Inflammatory macrophage treated with lipopolysaccharide for 4 hours (primary cell): ENCODE results near the gene CNTN6.

Experiments used
- DNase-seq: peaks from one replicate; pipeline ENCODE4 v3.0.0-alpha.2; 2020

CNTN6 gene

GRCh38 chr3:1179146-1179545 lies 86.3 kb downstream of the CNTN6 start:
- DNase-seq: no peak

DNA sequence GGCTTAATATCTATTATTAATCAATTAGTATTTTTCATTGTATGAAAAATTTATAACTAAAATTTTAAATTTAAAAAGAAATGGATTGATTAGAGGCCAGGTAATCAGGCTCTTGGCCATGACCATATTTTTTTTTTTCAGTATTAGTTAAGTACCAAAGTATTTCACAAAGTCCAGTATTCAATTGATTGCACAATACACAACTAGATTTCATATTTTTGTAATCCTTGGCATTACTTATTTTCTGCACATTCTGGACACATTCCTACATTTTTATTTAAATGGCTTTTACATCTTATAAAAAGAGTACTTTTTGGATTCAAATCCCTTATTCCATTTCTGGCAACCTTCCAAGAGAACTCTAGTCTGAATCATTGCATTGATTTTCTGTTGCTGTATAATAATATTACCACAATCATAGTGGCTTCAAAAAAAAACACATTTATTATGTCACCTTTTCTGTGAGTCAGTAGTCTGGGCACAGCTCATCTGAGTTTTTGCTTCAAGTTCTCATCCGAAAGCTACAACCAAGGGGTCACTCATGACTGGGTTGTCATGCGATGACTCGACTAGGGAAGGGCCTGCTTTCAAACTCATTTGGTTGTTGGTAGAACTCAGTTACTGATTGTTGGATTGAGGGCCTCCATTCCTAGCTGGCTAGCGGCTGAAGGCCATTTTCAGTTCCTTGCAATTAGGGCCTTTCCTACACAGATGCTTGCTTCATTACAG lies 90.7 kb downstream of the CNTN6 start:
- DNase-seq: no peak

DNA sequence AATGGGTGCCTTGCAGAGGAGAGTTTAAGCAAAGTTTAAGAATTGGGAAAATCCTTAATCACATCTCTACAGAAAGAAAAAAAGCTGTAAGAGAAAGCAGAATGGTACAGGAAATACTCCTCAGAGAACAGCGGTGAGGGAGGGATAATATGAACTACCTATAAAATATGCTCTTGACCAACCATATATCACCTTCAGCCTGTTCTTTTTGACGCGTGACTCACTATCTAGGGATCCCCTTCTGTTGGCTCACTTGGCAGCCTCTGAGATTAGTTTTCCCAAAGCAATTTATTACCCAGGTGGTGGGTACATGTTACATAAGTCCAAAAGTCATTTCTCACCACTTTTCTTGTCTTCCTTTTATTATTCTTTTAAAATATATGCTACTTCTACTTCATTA lies 97.7 kb downstream of the CNTN6 start:
- no peak for DNase-seq

- no peak for DNase-seq
Observed at GRCh38 chr3:1191026-1191425, 98.2 kb downstream of the CNTN6 start.

GRCh38 chr3:1195947-1196346 lies 103.1 kb downstream of the CNTN6 start:
- no peak for DNase-seq

DNA sequence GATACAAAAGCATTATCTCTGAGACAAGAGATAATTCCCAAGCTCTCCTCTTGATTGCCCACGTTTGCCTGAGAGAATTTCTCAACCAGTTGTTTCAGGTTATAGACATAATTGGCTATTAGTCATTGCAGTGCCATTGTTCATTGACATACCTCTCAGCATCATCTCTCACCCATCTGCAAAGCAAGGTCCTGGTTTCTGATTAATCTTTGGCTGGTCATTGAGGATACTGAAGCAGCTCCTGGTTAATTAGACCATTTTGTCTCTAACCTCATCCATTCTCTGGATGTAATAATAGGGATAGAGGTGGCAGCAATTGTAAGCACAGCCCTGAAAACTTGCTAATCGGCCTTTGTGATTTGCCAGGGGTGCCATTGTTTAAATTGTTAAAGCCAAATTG lies 104.2 kb downstream of the CNTN6 start:
- DNase-seq: no peak

GRCh38 chr3:1200371-1200770 lies 107.5 kb downstream of the CNTN6 start:
- DNase-seq: no peak

DNA sequence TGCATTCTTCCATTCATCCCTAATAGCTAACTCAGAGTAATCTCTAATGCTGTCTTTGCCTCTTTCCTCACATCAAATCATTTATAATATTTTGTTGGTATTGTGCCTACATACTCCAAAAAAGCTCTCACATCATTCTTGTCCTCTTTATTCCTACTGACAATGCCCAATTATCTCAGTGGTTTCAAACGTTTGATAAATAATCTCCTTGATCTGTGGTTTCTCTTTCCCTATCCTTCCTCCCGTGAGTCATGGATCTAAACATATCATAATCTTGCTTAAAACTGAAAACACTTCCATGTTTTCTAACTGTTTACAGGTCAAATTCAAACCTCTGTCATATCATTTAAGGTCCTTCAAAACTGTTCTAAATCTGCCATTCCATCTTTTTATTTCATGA lies 115.1 kb downstream of the CNTN6 start:
- no peak for DNase-seq

DNA sequence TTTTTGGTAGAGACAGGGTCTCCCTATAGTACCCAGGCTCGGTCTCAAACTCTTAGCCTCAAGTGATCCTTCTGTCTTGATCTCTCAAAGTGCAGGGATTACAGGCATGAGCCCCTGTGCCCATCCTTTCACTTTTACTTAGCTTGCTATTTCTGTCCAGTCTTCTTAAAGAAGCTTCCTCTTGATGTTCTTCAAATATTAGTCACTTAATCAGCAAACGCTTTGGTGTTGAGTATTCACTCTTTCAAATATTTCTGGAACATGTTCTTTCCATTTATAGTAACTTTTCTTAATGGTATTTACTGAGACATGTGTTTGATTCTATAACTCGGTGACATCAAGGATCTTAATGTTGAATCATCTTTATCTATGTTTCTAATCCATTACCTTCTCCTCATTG lies 122.1 kb downstream of the CNTN6 start:
- no peak for DNase-seq

DNA sequence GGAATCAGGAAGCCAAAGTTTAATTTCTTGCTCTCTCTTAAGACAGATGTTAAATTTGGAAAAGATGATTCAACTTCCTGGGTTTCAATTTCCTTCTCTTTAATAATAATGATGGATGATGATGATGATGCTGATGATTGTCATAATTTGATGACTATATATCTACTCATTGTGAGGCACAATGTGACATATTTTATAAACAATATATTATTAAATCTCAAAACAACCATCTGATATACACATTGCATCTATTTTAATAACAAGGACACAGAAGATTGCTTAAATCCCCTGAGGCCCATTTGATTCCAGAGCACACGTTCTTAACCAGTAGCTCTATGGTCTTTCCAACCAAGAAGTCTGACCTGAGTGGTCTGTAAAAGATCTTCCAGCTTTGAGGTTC lies 124.0 kb downstream of the CNTN6 start:
- no peak for DNase-seq

DNA sequence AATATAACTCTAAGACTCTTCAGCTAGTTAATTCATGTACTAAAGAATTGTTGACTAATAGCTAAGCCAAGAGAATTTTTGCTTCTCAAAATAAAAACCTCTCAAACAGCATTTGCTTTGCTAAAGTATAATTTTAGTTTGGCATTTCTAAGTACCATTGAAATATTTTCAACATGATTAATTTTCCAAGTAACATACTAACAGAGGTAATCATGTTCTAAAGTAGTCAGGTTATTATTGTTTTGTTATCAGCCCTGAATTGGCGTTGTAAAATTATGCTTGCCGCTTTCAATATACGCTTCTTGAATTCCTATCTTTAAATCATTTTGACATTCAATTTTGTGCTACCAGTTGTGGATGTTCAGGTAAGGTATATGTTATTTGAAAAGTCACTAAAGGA lies 134.3 kb downstream of the CNTN6 start:
- no peak for DNase-seq

- no peak for DNase-seq
Observed at GRCh38 chr3:1228289-1228688, 135.5 kb downstream of the CNTN6 start.

GRCh38 chr3:1230920-1231319 lies 138.1 kb downstream of the CNTN6 start:
- no peak for DNase-seq

- no peak for DNase-seq
Observed at GRCh38 chr3:1232276-1232675, 139.5 kb downstream of the CNTN6 start.

DNA sequence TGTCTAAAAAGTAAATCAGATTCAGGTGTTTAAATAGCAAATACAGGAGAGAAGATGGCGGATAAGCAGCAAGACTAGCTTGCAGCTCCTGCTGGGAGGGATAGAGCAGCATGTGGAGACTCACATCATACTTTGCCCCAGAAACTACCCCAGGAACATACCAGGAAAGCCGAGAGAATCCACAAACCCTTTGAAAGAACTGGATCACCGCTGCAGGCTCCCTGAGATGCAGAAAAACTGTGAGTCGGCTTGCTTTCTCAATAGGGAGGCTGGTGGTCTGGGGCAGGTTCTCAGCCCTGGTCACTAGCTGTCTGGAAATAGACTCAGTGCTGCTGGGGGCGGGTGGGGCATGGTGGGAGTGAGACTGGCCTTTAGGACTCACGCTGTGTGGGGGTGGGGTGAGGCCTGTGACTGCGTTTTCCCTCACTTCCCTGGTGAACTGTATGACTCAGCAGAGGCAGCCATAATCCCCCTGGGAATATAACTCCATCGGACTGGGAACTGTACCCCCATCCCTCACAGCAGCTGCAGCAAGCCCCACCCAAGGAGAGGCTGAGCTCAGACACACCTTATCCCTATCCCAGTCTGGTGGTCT lies 142.8 kb downstream of the CNTN6 start:
- DNase-seq: no peak

DNA sequence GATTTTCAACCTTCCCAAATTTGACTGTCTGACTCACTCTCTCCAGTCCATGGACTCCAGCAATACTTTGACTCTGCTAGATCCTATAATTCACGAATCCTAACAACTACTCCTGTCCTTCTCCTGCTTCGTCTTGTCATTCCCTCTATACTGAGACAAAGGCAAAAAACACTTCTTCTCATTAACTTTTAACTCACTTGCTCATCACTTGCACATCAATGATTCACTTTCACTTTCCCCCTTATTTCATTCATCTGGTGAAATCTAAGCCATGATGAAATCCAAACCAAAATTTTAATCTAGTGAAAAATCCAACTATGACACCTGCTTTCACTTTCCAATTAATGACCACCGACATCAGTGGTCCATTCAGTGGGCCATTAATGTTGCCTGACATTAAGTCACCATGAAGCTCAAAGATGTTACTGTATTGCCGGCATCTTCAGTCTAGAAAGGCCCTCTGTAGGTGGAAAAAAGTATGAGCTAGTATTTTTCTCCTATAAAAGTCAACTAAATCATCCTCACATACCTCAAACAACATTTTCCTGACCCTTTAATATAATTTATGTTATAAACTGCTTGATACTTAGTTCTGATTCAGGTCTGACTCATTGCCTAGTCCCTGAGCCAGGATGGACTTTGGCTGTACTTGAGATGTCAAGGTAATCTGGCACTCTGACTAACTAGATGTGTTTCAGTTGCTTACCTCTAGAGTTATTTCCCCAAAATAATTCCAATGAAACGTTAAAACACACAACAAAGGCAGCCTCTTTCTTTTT lies 158.6 kb downstream of the CNTN6 start:
- DNase-seq: no peak

DNA sequence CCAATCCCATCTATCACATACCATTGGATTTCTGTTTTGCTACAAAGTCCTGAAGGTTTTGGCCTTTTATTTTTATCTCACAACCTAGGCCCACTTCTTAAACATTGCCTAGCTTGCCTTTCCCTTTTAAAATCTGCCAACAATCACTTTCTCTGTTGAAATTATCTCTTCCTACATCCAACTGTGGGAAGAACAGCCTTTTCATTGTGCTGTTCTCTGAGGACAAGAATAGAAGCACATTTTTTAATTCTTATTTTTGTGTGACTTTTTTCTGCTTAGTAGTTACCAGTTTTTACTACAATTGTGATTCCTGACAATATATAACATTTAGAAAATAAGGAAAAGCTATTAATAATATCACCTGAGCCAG lies 159.2 kb downstream of the CNTN6 start:
- no peak for DNase-seq

GRCh38 chr3:1262246-1262645 lies 169.4 kb downstream of the CNTN6 start:
- no peak for DNase-seq

DNA sequence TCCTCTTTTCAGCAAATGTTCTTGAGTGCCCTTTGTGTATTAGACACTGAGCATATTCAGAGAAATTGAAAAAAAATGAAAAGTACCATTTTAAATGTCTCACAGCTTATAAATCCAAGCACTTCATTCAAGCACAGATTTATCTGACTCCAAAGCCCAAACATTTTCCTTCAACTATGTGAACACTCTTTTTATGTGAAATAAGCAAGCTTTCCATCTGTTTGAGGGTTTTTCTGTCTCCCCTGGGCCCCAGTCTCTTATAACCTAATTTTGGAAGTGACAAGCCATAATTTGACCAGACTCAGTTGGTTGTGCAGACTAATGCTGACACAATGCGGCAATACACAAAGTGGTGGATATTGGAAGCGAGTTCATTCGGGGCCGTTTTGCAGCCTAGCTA lies 170.3 kb downstream of the CNTN6 start:
- no peak for DNase-seq

GRCh38 chr3:1269808-1270207 lies 177.0 kb downstream of the CNTN6 start:
- no peak for DNase-seq

GRCh38 chr3:1272546-1273265 lies 179.9 kb downstream of the CNTN6 start:
- no peak for DNase-seq

DNA sequence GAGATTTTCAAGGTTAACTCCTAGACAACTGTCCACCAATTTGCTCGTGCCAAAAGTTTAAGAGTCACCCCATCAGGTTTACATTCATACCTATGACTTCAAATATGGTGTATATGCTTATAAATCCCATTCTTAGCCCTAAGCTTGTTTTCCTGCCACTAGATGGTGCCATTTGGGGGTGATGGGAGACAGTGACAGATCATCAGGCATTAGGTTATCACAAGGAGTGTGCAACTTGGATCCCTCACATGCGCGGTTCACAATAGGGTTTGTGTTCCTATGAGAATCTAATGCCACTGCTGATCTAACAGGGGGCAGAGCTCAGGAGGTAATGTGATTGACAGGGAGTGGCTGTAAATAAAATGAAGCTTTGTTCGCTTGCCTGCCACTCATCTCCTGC lies 182.7 kb downstream of the CNTN6 start:
- no peak for DNase-seq

GRCh38 chr3:1287815-1288214 lies 195.0 kb downstream of the CNTN6 start:
- DNase-seq: no peak
